HG02642 (cell line): ENCODE results near the gene PDE9A.

ENCODE experiments used
- ATAC-seq: cut with Tn5 transposase; IDR thresholded peaks from one replicate; pipeline ENCODE4 v1.9.1; 2021; ENCODE audit warnings: mild to moderate bottlenecking; ENCODE audit not compliant: unreplicated experiment, poor library complexity

The PDE9A gene

DNA sequence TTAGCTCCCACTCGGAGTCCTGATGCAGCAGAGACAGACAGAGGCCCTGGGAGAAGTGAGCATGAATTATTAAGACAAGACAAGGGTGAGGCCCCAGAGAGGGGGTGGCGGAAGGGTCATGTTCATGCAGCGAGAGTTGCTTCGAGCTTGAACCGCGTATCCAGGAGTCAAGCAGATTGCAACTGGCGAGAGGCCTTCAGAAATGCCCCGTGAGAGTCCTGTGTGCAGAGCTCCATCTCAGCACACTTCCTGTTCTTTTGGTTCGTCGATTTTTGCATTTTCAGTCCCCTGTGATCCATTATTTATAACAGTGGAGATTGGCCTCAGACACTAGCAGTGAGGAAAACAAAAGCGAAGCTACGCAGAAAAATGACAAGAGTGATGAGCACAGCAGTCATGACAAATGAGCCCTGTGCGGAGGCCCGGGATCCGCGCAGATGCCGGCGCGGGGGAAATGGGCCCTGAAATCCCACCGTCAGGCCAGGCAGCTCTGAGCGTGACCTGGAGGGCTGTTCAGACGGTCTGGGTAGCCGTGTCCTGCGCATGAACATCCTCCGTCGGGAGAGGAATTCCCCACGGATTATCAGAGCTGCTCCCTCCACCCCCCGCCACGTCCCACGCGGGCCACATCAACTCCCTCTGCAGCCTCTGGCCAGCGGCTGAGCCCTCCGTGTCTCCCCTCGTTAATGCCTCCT is 15.0 kb downstream of the PDE9A start:
- ATAC-seq: no peak

DNA sequence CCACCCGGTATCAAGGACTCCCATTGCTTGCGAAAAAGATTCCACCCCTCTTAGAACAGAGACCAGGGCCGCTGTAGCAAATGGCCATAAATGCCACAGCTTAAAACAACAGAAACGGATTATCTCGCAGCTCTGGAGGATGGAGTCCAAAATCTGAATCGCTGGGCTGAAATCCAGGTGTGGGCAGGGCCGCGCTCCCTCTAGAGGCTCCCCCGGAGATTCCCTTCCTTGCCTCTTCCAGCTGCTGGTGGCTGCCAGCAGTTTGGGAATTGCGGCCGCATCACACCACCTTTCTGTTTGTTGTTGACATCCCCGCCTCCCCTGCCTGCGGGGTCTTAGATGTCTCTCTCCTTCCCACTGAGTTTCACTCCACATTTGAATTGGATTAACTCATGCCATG is 15.6 kb downstream of the PDE9A start:
- no peak for ATAC-seq

DNA sequence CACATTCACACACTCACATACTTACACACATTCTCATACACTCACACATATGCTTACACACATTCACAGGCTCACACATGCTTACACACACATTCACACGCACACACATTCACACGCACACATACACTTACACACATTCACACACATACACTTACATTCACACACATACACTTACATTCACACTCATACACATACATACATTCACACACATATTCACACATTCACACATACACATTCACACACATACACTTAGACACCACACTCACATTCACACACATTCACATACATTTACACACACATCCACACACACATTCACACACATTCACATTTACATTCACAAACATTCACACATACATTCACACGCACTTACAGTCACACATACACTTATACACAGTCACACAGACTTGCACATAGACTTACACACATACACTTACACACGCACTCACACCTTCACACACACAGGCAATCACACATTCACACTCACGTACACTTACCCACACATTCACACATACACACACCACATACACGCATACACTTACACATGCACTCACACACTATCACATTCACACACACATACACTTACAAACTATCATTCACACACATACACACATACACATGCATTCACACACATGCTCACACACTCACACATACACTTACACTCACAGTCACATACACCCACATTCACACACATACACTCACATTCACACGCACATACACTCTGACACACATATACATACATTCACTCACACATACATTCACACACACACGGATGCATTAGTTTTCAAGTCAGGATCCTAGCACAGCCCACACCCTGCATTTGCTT is 16.8 kb downstream of the PDE9A start:
- no peak for ATAC-seq

DNA sequence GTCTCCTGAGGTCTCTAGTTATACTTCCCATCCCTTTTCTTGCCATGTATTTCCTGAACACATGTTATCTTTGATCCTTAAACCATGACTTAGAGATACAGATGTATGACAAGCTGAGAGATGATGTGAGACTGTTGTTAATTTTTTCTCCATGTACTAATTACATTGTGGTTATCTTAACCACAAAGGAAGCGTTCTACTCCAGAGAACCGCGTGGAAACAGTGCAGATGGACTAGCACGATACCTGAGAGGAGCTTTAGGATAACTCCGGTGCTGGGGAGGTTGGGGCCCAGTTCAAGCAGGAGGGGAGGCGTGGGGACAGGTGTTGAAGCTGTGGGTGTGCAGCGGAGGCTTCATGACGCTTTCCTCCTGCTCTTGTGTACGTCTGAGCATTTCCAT is 17.5 kb downstream of the PDE9A start:
- no peak for ATAC-seq

DNA sequence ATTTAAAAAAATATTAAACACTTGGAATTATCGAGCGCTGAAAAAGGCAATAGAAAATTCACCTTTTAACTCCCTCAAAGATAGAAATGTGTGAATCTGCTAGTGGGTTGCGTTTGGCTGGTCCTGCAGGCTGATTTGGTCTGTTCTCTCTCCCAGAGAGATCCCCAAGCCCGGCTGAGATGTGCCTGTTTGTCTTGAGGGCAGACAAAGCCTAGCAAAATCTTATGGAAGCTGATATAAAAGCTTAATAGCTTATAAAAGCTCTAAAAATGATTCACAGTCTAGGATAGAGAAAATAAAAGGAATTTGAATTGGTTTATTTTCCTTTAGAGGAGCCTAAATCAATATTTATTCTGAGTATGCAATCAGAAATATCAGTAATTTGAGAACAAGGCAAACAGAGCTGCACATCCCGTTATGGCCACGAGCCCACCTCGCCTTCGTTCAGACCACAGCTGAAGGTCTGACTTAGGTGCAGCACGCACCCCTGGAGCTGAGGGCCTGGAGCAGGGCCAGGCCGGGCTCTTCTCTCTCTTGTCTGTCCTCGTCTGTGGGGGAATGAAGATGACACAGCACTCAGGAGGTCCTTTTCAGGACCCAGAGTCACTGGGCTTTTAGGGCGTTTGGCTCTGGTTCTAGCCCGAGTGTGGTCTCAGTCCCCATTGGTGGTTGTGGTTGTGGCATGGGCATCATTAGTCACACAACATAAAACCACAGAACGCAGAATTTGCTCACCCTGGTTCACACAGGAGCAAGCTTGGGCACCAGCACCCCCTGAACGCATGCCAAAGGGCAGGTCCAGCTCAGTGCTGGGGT is 18.6 kb downstream of the PDE9A start:
- no peak for ATAC-seq

DNA sequence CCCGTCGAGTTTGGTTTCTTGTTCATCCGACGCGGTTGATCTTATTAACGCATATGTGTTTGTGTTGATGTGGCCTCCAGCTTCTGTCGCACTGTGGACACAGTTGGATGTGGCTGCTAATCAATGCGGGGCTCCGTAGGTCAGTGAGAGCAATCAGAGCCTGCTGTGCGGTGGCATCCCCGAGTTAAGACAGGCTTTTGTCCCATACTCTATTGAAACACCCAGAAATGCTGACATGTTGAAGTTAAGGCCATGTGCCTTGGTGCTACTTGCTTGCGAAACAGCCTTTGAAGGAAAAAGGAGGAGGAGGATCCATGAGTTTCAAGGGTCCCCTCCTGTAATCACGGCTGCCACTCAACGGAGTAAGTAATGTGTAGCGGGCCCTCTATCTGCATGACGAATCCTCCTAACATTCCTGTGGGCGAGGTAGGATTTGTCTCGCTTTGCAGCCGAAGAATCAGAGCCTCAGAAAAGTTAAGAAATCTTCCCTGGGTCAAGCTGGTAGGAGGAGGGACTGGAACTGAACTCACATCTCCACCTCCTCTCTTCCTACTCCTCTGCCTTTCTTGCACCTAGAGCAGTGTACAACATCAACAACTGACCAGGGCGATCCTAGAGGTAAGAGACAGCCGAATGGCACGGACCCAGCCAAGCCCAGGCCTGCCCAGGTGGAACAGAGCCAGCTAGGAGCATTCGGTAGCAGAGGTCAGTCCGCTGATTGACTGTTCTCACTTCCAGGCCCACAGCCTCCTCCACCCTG is 19.5 kb downstream of the PDE9A start:
- ATAC-seq: no peak

DNA sequence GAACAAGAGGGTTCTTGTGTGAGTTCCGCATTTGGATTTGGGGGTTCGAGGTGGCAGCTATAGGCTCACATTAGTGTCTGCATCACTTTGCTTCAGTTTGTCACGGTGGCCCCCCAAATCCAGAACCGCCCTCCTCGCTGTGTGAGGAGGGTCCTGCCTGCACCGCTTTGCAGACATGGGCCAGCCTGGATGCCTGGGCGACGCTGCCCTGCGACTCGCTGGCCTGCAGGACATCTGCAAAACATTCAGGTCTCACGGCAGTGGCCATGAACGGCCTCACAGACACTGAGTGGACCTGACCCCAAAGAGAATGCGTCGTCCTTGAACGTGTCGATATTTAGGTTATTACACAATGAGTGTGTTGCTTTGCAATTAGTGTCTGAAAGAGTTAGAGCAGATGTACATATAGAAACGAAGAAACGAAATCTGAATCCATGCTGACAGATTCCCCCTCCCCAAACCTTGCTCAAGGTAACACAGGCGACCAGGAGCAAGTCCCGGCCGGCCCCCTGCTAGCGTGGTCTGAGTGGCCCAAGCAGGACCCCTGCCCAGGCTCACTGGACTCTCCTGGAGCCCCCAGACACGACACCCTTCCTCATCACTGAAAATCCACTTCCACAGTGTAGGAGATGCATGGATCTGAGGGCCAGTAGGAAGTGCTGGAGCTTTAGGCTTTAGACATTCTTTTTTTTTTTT is 20.4 kb downstream of the PDE9A start:
- ATAC-seq: no peak

DNA sequence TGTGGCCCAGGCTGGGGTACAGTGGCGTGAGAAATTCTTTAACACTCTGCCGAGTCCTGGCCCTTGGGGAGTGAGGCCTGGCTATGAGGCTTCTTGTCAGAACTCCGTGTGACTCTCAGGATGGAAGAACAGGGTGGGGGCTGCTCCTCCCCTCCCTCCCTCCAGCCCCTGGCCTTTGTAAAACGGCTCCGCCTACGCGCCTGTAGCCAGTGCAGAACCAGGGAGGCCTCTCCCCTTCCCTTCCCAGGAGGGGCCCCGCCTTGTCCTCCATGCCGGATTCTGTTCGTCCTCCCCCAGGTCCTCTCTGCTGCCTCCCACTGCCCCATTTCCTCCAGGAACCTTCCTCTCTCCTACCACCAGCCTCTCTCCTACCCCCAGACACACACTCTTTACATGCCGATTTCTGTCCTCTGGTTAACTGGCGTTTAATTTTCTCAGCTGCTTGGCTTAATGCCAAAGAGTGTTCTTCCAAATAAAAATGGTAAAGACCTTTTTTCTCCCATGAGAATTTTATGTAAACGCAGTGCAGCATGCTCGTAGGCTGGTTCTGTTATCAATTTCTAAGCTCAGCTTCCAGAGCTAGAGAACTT is 21.0 kb downstream of the PDE9A start:
- no peak for ATAC-seq

DNA sequence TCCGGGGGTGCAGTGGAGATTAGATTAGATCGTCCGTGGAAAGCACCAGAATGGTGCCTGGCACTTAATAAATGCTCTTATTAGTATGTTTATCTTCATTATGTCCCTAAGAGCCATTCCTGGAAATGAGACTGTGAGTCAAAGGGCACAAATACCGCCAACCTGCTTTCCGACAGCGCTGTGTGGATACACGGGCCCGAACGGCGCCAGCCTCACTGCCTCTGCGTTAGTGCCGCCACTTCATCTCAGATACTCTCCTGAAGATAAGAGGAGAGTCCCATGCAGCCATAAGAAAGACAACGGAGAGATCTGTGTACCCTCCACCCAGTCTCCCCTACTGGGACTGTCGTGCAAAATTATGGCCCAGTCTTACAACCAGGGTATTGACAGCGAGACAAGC is 22.0 kb downstream of the PDE9A start:
- ATAC-seq: no peak

DNA sequence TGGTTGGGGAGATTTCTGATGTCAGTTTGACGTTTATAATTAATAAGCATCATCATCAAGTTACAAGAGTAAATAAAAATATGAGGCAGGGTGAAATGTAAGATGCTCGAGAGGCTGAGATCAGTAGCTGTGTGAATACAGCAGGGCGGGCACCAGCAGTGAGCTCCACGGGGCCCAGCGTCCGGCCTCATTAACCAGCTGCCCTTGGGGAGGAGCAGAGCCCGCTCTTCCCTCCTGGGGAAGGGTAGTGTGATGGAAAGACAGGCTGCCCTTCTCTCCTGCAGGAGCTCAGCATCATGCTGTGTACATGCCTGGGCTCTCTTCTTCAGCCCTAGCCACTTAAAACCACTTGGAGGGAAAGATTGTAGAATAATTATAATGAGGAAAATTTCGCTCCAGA is 23.4 kb downstream of the PDE9A start:
- no peak for ATAC-seq

DNA sequence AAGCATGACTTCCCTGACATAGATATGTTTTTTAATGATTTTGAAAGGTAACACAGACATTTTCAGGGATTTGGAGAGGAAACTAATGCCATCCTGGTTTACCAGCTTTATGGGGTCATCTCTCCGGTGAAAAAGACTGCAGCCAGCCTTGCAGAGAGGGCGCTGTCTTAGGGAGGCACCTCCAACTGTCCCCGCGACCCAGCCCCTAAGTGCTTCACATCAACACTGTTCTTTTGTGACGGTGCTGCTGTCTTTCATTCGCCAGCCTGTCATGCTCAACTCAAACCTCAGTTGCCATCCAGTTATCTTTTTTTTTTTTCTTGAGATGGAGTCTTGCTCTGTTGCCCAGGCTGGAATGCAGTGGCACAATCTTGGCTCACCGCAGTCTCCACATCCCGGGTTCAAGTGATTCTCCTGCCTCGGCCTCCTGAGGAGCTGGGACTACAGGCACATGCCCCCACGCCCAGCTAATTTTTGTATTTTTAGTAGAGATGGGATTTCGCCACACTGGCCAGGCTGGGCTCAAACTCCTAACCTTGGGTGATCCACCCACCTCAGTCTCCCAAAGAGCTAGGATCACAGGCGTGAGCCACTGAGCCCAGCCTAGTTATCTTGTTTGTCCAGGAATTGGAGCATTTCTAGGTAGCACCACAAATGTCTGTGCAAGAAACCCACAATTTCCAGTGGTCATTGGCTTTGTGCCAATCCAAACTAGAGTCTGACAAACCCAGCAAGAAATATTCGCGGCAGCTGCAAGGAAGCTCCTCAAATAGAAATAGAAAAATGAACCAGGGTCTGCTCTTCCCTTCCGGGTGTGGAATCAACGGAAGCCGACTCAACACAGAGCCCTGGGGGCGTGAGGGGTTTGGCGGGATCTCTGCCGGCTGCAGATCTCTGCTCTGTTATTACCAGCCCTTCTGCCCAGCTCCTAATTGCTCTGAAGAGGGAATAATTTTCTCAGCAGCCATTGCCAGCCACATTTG is 24.2 kb downstream of the PDE9A start:
- ATAC-seq: no peak

DNA sequence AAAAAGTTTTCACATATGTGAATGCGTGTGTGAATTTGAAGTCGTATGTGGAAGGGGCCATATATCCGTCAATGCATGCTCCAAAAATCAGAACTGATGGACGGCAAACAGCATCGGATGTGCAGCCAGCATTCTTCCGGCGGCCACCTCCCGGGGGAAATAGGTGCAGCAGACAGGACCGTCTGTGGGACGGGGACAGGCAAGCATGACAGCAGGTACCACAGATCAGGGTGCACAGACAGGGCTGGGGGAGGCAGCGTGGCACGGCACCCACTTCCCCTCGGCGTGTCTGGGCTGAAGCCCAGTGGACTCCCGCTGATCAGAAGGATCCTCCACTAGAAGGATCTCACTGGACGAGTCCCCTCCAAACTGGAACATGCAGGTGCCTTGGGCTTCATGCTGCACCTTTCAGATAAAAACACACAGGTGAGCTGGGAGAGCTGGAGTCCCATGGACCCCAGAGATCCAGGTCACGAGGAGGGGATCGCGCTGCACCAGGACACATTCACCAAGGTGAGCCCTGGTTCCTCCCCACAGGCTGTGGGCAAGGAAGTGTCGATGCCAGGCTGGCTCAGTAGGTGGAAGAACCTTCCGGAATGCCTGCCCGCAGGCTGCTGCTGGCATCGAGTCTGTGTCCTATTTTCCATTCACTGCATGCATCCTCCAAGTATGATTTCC is 25.3 kb downstream of the PDE9A start:
- no peak for ATAC-seq

DNA sequence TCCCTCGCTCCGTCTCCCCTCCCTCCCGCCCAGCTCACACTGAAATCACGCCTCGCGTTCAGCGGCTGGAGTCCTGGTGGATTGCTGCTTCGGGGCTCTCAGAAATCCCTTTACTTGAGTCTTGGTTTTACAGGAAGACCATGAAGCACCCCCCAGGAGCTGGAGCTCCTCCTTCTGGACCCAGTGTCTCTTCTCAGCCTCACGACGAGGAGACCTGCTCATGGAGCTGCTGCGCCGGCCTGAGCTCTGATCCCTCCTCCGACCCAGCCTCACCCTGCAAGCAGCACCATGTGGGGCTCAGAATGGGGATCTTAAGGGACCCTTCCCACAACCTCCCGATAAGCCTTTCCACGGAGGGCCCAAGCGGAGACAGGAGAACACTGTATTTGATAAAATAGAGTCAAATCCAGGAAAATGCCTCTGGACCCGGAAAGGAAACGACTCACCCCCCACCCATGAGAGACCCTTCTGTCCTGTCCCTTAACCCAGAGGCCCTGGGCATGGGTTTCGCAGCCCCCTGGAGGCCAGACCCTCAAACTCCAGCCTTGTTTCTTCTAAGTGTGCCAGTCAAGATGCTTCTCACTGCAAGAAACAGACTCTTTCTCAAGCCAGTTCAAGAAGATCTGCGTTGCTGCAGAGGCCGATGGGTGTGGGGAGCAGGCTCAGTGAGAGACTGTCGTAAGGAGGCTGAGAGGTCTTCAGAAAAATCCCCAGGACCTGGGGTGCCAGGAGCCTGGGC is 26.1 kb downstream of the PDE9A start:
- ATAC-seq: no peak

DNA sequence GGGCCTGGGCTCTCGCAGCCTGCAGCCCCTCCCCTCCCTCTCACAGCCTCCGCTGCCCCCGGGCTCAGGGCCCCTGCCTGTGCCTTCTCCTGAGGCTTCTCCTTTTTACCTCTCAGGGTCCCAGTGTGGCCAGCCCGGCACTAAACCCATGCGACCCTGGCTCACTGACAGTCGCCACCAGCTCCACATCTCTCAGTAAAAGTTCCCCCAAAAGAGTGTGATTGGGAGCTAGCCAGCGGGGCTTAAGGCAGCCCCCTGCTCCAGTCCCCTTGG is 26.6 kb downstream of the PDE9A start:
- no peak for ATAC-seq

DNA sequence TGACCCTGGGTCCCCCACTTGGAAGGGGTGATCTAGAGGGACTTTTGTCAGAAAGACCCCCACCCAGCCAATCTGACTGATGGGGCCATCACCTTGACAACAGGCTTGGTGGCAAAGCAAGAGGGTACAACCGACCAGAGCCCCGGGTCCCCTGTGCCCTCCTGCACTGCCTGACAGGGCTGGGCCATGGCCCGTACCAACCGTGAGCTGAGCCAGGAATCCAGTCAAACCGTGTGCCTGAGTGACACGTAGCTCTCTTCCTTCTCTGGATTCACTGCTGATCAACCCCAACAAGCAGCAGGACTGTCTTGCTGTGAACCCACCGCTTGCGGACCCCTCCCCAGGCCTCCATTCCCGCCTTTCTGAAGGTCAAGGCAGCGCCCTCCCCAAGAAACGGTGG is 27.0 kb downstream of the PDE9A start:
- ATAC-seq: no peak

DNA sequence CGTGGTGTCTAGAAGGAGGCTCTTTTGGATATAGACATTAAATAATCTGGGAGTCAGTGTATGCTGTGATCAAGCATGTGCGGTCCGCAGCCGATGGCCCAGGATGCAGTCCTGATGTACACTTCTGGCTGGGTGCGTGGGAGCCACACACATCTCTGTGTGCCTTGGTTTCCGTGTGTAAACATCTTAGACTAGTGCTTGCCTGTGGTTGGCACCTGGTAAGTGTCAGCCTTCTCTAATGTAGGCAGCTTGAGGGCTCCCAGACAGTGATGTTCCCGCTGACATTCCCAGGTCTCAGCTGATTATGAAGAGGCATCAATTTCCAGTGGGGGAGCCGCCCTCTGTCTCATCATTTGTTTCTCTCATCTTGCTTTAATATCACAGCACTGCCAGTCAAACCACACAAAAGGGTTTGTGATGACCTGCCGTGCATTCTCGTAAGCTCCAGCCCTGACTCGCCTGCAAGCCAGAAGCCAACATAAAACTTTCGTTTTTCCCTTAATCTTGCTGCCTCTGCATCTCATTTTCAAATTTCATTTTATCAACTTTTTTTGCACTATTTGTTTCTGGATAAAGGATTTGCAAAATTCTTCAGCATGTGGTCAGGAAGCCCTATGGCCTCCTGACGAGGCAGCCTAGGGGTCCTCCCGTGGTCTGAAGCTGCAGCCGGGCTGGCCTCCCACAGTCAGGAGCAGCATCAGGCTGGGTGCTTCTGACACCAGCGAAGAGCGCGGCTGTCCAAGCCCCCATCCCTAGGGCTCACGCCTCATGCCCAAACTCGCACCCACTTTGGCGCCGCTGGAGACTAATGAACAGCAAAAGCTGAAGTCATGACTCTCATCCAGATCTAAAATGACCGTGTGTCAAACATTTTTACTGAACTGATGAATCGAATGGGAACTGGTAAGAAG is 28.1 kb downstream of the PDE9A start:
- no peak for ATAC-seq
